Activated naive CD4-positive, alpha-beta T cell treated with anti-CD3 and anti-CD28 coated beads, Interleukin-2, amount 10 ng/mL, durations not matched to agents 7 days and 5 days (primary cell): ENCODE results near the gene GNAT2.

Experiments
- CTCF ChIA-PET: fragments of 350-600 bp; sonication (Branson Sonifier 250); formaldehyde crosslinking; loops from one replicate; lab custom pipeline; 2021; ENCODE audit warnings: antibody characterized with exemption; lab: Charles Lee
- DNase-seq: peaks from one replicate; pipeline ENCODE4 v3.0.0-alpha.2; 2020
- H3K27ac Mint-ChIP-seq: one replicate; pipeline ENCODE4 v1.8.0; 2021; ENCODE audit warnings: mild to moderate bottlenecking, moderate library complexity, mixed read lengths
- H3K27me3 Mint-ChIP-seq: one replicate; pipeline ENCODE4 v1.8.0; 2021; ENCODE audit warnings: mild to moderate bottlenecking, mixed read lengths
- H3K36me3 Mint-ChIP-seq: one replicate; pipeline ENCODE4 v1.8.0; 2021; ENCODE audit warnings: mixed read lengths
- H3K4me1 Mint-ChIP-seq: one replicate; pipeline ENCODE4 v1.8.0; 2021; ENCODE audit warnings: mixed read lengths
- H3K4me3 Mint-ChIP-seq: one replicate; pipeline ENCODE4 v1.8.0; 2021; ENCODE audit warnings: mild to moderate bottlenecking, moderate library complexity, mixed read lengths
- H3K9me3 Mint-ChIP-seq: one replicate; pipeline ENCODE4 v1.8.0; 2021; ENCODE audit warnings: mixed read lengths

GNAT2 gene

GRCh38 chr1:109598655-109599054, 20.8 kb downstream of the GNAT2 start:
- Mint-ChIP-seq H3K27me3 (no peaks in the 10 kb centered on the region), H3K9me3 (no peaks in the 10 kb centered on the region), H3K4me3 (no peak overlapping the region), H3K4me1 (peaks cover 10% of the 10 kb centered on the region), H3K36me3 (peaks cover 31% of the 10 kb centered on the region), H3K27ac (no peak overlapping the region)
- DNase-seq = no peak
- CTCF ChIA-PET = no interaction called here

- no peak overlapping the region for H3K4me3 Mint-ChIP-seq
- CTCF ChIA-PET = no interaction called here
- no peak overlapping the region for H3K27ac Mint-ChIP-seq
- H3K36me3 Mint-ChIP-seq = peaks cover 32% of the 10 kb centered on the region
- H3K27me3 Mint-ChIP-seq = no peaks in the 10 kb centered on the region
- DNase-seq = no peak
- H3K9me3 Mint-ChIP-seq = no peaks in the 10 kb centered on the region
- H3K4me1 Mint-ChIP-seq = peaks cover 5% of the 10 kb centered on the region
Measured at GRCh38 chr1:109598156-109598555, 21.3 kb downstream of the GNAT2 start.

- H3K27me3 Mint-ChIP-seq = no peaks in the 10 kb centered on the region
- no peak for DNase-seq
- H3K4me1 Mint-ChIP-seq = no peaks in the 10 kb centered on the region
- H3K9me3 Mint-ChIP-seq = no peaks in the 10 kb centered on the region
- H3K36me3 Mint-ChIP-seq = peaks cover 48% of the 10 kb centered on the region
- no peak overlapping the region for H3K4me3 Mint-ChIP-seq
- CTCF ChIA-PET = interaction anchor here (0.7 kb wide), 1 partner anchor 179 kb away, joined by 3 read pairs; no protein-coding TSS in a partner anchor
- no peak overlapping the region for H3K27ac Mint-ChIP-seq
Measured at GRCh38 chr1:109595531-109595930, 23.9 kb downstream of the GNAT2 start.

GRCh38 chr1:109592916-109593315, 26.5 kb downstream of the GNAT2 start:
- peaks cover 56% of the 10 kb centered on the region for H3K36me3 Mint-ChIP-seq
- CTCF ChIA-PET = interaction anchor here (1.3 kb wide), 1 partner anchor 47 kb away, joined by 3 read pairs; no protein-coding TSS in a partner anchor
- no peaks in the 10 kb centered on the region for H3K9me3 Mint-ChIP-seq
- no peak overlapping the region for H3K4me3 Mint-ChIP-seq
- H3K27ac Mint-ChIP-seq = no peak overlapping the region
- no peaks in the 10 kb centered on the region for H3K27me3 Mint-ChIP-seq
- H3K4me1 Mint-ChIP-seq = no peaks in the 10 kb centered on the region
- DNase-seq = no peak

- H3K9me3 Mint-ChIP-seq = no peaks in the 10 kb centered on the region
- H3K36me3 Mint-ChIP-seq = peaks cover 64% of the 10 kb centered on the region
- no peaks in the 10 kb centered on the region for H3K4me1 Mint-ChIP-seq
- no peaks in the 10 kb centered on the region for H3K27me3 Mint-ChIP-seq
- H3K27ac Mint-ChIP-seq = no peak overlapping the region
- no peak overlapping the region for H3K4me3 Mint-ChIP-seq
- CTCF ChIA-PET = no interaction called here
- no peak for DNase-seq
Measured at GRCh38 chr1:109589679-109590078, 29.7 kb downstream of the GNAT2 start.

GRCh38 chr1:109589177-109589576, 30.2 kb downstream of the GNAT2 start:
- CTCF ChIA-PET = no interaction called here
- no peaks in the 10 kb centered on the region for H3K4me1 Mint-ChIP-seq
- H3K4me3 Mint-ChIP-seq = no peak overlapping the region
- no peaks in the 10 kb centered on the region for H3K9me3 Mint-ChIP-seq
- DNase-seq = no peak
- peaks cover 65% of the 10 kb centered on the region for H3K36me3 Mint-ChIP-seq
- no peak overlapping the region for H3K27ac Mint-ChIP-seq
- no peaks in the 10 kb centered on the region for H3K27me3 Mint-ChIP-seq

GRCh38 chr1:109586055-109586454, 33.4 kb downstream of the GNAT2 start:
- Mint-ChIP-seq H3K4me1 (no peaks in the 10 kb centered on the region), H3K27me3 (no peaks in the 10 kb centered on the region), H3K9me3 (no peaks in the 10 kb centered on the region), H3K4me3 (no peak overlapping the region), H3K36me3 (peaks cover 60% of the 10 kb centered on the region), H3K27ac (no peak overlapping the region)
- CTCF ChIA-PET = no interaction called here
- DNase-seq = no peak

GRCh38 chr1:109584766-109585165, 34.6 kb downstream of the GNAT2 start:
- Mint-ChIP-seq H3K4me1 (no peaks in the 10 kb centered on the region), H3K27ac (no peak overlapping the region), H3K27me3 (no peaks in the 10 kb centered on the region), H3K36me3 (peaks cover 59% of the 10 kb centered on the region), H3K4me3 (no peak overlapping the region), H3K9me3 (no peaks in the 10 kb centered on the region)
- DNase-seq = no peak
- CTCF ChIA-PET = no interaction called here

GRCh38 chr1:109582021-109582420, 37.4 kb downstream of the GNAT2 start:
- no peak for DNase-seq
- H3K27ac Mint-ChIP-seq = no peak overlapping the region
- no peak overlapping the region for H3K4me3 Mint-ChIP-seq
- no peaks in the 10 kb centered on the region for H3K27me3 Mint-ChIP-seq
- H3K9me3 Mint-ChIP-seq = no peaks in the 10 kb centered on the region
- CTCF ChIA-PET = no interaction called here
- H3K36me3 Mint-ChIP-seq = peaks cover 54% of the 10 kb centered on the region
- H3K4me1 Mint-ChIP-seq = no peaks in the 10 kb centered on the region

- no peak overlapping the region for H3K4me3 Mint-ChIP-seq
- DNase-seq = no peak
- no peaks in the 10 kb centered on the region for H3K9me3 Mint-ChIP-seq
- H3K36me3 Mint-ChIP-seq = peaks cover 47% of the 10 kb centered on the region
- H3K4me1 Mint-ChIP-seq = no peaks in the 10 kb centered on the region
- H3K27ac Mint-ChIP-seq = no peak overlapping the region
- CTCF ChIA-PET = interaction anchor here (0.8 kb wide), 1 partner anchor 62 kb away, joined by 3 read pairs; no protein-coding TSS in a partner anchor
- H3K27me3 Mint-ChIP-seq = no peaks in the 10 kb centered on the region
Measured at GRCh38 chr1:109579491-109579890, 39.9 kb downstream of the GNAT2 start.

GRCh38 chr1:109578947-109579443, 40.4 kb downstream of the GNAT2 start:
- CTCF ChIA-PET = interaction anchor here (0.8 kb wide), 1 partner anchor 62 kb away, joined by 3 read pairs; no protein-coding TSS in a partner anchor
- DNase-seq = no peak
- peak overlapping the region; percentile 21 for H3K27ac Mint-ChIP-seq
- peaks cover 47% of the 10 kb centered on the region for H3K36me3 Mint-ChIP-seq
- no peaks in the 10 kb centered on the region for H3K27me3 Mint-ChIP-seq
- H3K9me3 Mint-ChIP-seq = no peaks in the 10 kb centered on the region
- no peak overlapping the region for H3K4me3 Mint-ChIP-seq
- no peaks in the 10 kb centered on the region for H3K4me1 Mint-ChIP-seq

GRCh38 chr1:109573785-109574184, 45.6 kb downstream of the GNAT2 start:
- CTCF ChIA-PET = no interaction called here
- peaks cover 24% of the 10 kb centered on the region for H3K36me3 Mint-ChIP-seq
- no peak overlapping the region for H3K27ac Mint-ChIP-seq
- H3K9me3 Mint-ChIP-seq = no peaks in the 10 kb centered on the region
- DNase-seq = no peak
- H3K4me1 Mint-ChIP-seq = peaks cover 6% of the 10 kb centered on the region
- H3K4me3 Mint-ChIP-seq = no peak overlapping the region
- H3K27me3 Mint-ChIP-seq = no peaks in the 10 kb centered on the region

- no peak for DNase-seq
- Mint-ChIP-seq H3K36me3 (peaks cover 12% of the 10 kb centered on the region), H3K4me3 (no peak overlapping the region), H3K27me3 (no peaks in the 10 kb centered on the region), H3K4me1 (peaks cover 13% of the 10 kb centered on the region), H3K27ac (no peak overlapping the region), H3K9me3 (no peaks in the 10 kb centered on the region)
- CTCF ChIA-PET = interaction anchor here (1.7 kb wide), 1 partner anchor 70 kb away, joined by 9 read pairs; no protein-coding TSS in a partner anchor
Measured at GRCh38 chr1:109570414-109570813, 49.0 kb downstream of the GNAT2 start.

- no peak for DNase-seq
- H3K36me3 Mint-ChIP-seq = peaks cover 6% of the 10 kb centered on the region
- no peaks in the 10 kb centered on the region for H3K9me3 Mint-ChIP-seq
- CTCF ChIA-PET = interaction anchor here (0.8 to 1.3 kb wide), 2 partner anchors 10 to 37 kb away, joined by 3 read pairs; no protein-coding TSS in a partner anchor
- no peak overlapping the region for H3K27ac Mint-ChIP-seq
- no peak overlapping the region for H3K4me3 Mint-ChIP-seq
- H3K4me1 Mint-ChIP-seq = peaks cover 15% of the 10 kb centered on the region
- H3K27me3 Mint-ChIP-seq = no peaks in the 10 kb centered on the region
Measured at GRCh38 chr1:109569323-109569722, 50.1 kb downstream of the GNAT2 start.

- CTCF ChIA-PET = interaction anchor here (0.6 to 1.3 kb wide), 3 partner anchors 8 to 877 kb away, joined by 3 to 4 read pairs (median 3); no protein-coding TSS in a partner anchor
- Mint-ChIP-seq H3K27me3 (no peaks in the 10 kb centered on the region), H3K36me3 (peaks cover 6% of the 10 kb centered on the region), H3K4me1 (peaks cover 18% of the 10 kb centered on the region), H3K27ac (no peak overlapping the region), H3K9me3 (no peaks in the 10 kb centered on the region), H3K4me3 (no peak overlapping the region)
- no peak for DNase-seq
Measured at GRCh38 chr1:109567877-109568672, 51.3 kb downstream of the GNAT2 start.
